GM18499 (cell line): ENCODE data around the gene SLC39A5.

ENCODE experiments used
- ATAC-seq: cut with Tn5 transposase; IDR thresholded peaks from one replicate; pipeline ENCODE4 v1.9.1; 2021; ENCODE audit warnings: moderate number of reproducible peaks; ENCODE audit not compliant: insufficient read depth, unreplicated experiment

Gene SLC39A5

DNA sequence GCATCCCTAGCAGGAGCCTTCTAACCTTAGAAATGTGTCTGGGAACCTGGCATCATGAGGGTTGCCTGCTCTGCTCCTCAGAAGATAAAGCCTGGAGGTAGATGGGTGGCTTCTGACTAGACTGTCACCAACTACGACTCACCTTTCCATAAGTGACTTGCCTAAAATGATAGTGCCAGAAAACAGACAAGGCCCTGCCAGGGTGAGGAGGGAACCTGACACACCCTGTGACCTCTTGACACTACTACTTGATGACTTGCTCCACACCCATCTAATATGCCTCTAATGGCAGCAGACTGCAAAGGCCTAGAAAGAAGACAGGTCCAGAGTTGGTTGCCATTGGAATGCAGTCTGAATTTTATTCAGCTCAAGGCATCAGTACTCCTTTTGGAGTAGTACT is 17.5 kb upstream of the SLC39A5 start:
- no peak for ATAC-seq

DNA sequence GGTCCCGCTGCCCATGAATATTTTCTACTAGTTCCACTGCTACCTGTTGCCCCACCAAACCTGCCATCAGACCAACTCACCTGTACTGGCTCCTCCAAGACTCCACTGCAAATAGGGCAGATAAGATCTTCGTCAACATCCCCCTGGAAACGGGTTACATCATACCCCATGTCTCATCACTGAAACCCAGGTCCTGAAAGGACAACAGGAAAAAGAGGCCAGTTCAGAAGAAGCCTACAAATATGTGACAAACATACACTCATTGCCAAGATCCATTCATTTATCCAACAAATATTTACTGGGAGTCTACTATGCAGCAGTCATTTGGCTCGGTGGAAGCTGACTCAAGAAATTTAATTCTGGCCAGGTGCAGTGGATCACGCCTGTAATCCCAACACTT is 16.0 kb upstream of the SLC39A5 start:
- no peak for ATAC-seq

DNA sequence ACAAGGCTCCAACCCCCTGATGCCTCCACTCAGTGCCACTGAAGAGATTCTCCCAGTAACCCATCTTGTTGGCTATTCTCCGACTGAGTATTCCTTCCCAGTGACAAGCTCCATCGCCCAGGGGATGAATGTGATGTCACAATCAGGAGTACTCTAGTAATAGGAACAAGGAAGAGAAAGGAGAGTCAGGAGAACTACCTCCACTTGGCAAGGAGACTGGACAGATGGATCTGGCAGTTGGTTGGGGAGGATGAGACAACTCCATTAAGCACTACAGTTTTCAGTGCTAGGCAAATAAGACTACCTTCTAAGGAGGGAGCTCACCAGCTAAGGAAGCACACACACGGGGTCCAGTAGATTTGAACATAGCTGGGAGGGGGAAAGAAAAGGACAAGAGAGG is 13.4 kb upstream of the SLC39A5 start:
- ATAC-seq: no peak

DNA sequence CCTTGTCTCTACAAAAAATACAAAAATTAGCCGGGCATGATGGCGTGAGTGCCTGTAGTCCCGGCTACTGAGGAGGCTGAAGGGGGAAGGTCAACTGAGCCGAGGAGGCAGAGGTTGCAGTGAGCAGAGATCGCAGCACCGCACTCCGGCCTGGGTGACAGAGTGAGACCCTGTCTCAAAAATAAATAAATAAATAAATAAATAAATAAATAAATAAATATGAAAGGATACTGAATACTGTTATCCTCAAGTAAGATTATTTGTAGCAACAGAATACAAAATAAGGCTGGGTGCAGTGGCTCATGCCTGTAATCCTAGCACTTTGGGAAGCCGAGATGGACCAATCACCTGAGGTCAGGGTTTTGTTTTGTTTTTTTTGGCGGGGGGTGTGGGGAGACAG is 10.0 kb upstream of the SLC39A5 start:
- no peak for ATAC-seq

DNA sequence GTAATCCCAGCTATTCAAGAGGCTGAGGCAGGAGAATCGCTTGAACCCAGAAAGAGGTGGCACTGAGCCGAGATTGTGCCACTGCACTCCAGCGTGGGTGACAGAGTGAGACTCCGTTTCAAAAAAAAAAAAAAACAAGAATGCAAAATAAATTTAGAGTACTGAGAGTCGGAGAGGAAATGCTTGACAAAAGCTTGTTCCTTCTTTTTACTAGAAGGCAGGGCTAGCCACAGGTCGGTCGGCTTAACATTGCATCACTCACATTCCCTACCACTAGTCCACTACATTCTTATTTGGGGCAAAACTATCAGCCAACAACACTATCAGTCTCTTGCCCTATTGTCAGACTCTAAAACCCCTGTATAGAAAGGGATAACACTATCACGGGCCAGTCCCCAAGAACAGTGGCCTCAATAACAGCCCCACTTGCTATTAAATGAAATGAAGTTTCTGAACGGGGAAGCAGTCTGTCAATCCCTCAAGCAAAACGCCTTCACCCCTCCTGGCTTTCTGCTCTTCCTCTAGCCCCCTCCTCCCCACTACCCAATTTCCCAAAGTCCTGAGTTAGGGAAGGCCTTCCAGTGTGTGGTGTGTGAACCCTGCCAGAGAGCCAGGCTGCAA is 9.1 kb upstream of the SLC39A5 start:
- no peak for ATAC-seq

DNA sequence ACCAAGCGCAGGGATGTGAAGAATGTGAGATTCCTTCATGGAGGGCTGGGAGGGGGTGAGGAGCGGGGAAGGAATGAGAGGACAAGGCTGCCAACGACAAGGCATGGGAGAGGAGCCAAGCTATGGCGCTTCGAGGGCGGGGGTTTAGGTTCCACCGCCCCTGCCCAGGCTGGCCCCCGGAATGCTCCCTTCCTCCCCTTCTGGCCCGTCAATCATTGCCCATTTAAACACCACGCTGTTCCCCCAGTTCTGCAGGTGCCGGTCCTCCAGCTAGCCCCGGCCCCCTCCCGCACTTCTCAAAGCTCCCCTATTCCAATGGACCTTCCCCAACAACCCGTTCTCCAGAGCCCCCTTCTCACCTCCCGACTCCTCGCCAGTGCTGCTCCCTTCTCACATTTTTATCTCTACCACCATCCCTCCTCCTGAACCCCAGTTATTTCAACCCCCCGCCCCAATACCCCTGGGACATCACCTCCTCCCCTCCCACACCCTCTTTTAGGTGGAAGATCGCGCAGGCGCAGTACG is 8.6 kb upstream of the SLC39A5 start:
- no peak for ATAC-seq

DNA sequence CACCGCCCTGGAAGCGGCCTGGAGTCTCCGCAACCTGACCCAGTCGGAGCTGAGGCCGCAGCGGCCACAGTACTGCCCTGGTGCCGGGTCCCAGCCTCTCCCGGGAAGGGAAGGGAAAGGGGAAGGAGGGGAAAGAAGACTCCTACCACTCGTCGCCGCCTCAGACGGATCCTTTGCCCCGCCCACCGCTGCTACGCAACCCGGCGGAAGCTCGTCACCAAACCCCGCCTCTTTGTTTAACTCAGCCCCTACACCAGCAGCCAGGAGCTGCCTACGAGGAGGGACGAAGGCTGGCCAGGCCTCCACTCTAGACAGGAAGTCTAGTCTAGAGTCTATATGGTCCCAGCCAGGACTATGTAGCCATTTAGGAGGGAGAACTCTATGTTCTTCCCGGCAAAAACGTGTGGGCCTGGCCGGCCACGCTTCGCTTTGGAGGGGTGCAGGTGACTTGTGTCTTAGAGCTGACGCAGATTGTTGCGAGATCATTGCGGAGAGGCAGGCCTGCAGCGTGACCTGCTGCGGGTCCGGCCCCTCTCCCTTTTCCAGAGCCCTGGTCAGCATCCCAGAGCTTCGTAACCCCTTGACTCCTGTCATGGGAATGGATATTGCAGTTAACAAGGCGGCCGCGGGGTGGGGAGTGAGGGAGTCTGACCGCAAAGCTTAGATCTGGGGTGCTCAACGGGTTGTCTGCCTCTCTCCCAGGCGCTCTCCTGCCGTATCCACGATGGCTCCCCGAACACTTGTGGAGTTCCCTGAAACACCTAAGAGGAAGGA is 7.9 kb upstream of the SLC39A5 start, which contains the start of gene RNF41:
TSS of gene RNF41 (minus strand) at position 166 of the 774 bp plus-strand sequence. CDS start 7,875 bp downstream, outside the sequence.
- peak; percentile 77 for ATAC-seq

DNA sequence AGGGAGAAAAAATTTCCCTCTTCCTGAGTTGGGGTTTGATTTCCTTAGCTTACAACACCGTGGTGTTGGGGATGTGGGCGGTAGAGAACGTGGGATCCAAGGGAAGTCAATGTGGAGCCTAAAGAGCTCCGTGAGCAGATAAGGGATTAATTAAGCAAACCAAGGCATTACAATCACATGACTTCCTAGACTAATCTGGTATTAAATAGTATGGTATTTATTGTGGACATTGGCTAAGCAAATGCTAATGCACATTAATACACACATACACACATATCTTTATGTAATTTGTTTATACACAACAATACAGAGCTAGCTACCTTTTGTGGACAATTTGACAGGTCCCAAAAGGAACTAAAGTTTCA is 7.3 kb upstream of the SLC39A5 start:
- ATAC-seq: no peak

DNA sequence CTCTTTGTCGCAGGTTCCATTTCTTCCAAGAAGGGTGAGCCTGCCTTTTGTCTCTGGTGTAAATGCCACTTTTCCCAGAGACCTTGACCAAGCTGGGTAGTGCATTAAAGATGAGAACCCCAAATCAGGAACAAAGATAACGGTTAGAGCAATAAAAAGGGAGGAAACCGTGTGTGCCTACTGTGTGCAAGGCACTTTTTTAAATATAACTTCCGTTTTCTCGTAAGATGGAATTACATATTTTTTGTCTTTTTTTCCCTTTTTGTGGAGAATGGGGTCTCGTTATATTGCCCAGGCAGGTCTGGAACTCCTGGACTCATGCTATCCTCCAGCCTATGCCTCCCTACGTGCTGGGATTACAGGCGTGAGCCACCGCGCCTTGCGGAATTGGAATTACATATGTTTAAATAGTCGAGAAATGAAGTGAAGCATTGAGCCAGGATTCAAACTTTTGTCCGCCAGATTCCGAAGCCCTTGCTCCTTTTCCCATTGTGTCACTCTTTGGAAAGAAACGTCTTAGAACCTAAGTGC is 6.2 kb upstream of the SLC39A5 start:
- no peak for ATAC-seq

DNA sequence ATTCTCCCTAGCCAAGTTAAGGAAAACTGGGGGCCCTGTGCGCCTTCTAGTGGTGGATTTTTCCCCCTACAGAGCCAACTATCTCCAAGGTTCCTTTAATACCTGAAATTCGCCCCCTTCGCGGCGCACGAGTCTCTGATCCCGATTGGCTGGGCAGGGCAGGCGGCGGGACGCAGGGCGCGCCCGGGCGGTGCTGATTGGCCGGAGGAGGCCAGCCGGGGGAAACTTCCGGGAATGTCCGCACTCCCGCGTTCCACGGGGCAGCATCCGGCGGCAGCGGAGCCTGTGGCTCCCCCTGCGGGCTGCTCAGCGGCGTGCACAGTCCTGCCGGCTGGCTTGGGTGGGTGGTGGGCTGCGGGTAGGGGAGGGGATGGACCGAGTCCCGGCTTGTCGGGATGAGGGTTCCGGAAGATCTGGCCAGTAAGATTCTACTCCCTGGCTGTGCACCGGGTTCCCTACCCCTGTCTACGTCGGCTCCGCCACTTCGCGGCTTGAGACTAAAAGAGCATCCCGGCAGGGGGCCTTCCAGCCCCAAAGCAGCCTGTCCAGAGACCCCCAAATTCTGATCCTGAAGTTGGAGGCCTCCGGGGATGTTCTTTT is 5.6 kb upstream of the SLC39A5 start, which contains the start of gene NABP2:
TSS of gene NABP2 (plus strand) at position 241 of the 600 bp plus-strand sequence. CDS start 515 bp downstream, outside the sequence.
- ATAC-seq: peak; percentile 40

DNA sequence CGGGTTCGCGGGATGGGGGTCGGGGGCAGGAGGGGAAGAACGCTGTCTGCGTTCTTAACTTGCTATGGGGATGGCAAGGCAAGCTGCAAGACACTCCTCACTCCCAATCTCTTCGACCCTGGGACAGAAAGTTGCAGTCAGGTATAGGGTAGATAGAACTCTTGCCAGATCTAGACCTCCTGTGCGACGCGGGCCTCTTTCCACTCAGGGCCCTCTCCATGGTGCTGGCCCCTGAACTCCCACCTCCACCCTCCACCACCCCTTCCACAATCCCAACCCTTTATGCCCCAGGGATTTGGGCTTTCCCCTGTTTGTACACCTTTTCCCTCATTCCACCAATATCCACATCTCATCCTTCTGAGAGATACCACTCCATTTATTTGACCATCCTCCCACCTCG is 4.9 kb upstream of the SLC39A5 start:
- no peak for ATAC-seq

DNA sequence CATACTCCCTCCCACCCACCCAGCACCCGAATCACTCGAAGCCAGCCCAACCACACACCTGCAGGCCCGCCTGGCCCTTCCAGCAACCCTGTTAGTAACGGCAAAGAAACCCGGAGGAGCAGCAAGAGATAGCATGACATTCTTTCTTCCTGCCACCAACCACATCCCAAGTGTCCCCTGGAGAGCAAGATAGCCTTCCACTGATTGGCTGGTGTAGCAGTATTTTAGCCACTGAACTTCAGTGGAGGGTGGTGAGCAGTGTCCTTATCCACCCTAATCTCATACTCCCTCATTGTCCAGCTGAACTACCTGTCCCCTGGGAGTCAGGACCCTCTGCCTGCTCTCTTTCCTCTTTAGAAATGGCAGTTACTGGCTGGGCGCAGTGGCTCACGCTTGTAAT is 769 bp upstream of the SLC39A5 start:
- no peak for ATAC-seq

DNA sequence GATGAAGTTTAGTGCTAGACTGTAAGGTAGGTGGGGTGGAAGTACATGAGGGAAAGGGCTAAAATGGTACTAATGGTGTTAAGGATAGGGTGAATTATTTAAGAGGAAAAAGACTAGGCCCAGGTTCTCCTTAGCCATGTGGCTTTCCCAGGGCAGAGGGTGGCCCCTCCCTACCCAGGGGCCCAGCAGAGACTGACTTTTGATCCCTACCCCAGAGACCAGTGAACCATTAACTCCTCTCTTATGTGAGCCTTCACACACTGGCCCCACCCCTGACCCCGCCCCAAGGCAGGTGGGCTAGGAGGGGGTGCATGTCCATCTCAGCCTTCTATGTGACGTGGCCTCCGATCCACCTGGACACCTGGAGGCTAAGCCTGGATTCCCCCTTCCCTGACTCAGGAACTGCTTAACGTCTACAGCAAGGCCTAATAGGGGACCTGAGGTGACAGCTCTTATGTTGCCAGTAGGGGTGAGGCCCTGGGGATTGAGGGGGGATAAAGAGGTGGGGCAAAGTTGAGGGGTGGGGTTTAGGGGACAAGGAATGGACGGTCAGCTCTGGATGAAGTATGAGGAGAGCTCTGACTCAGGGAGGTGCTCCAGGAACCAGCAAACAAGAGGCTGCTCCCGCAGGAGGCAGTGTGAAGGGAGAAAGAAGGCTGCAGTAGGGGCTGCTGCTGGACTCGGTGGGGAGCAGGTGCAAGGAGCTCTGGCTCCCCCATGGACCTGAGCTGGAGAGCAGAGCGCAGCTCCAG is 757 bp downstream of the SLC39A5 start:
- no peak for ATAC-seq

DNA sequence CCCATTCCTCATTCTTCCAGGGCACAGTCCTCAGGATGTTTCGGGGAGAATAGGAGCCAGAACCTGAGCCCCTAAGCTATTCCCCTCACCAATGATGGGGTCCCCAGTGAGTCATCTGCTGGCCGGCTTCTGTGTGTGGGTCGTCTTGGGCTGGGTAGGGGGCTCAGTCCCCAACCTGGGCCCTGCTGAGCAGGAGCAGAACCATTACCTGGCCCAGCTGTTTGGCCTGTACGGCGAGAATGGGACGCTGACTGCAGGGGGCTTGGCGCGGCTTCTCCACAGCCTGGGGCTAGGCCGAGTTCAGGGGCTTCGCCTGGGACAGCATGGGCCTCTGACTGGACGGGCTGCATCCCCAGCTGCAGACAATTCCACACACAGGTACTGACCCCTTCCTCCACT is 1.3 kb downstream of the SLC39A5 start:
- ATAC-seq: no peak

DNA sequence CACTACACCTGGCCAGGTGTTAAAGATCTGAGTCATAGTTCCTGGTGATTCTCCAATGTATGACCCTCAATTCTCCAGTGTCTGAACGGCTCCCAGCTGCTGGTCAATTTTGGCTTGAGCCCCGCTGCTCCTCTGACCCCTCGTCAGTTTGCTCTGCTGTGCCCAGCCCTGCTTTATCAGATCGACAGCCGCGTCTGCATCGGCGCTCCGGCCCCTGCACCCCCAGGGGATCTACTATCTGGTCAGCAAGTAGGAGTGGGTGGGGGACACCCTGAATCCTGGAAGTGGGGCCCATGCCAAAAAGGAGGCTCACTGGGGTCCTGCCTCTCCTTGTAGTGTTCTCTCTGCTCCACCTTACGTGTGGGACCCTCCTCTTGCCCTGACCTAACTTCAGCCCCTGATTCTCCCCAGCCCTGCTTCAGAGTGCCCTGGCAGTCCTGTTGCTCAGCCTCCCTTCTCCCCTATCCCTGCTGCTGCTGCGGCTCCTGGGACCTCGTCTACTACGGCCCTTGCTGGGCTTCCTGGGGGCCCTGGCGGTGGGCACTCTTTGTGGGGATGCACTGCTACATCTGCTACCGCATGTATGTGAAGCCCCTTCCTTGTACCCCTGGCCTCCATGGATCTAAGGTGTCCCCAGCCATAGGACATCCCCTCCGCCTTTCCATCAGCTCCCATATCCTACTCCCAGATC is 5.0 kb downstream of the SLC39A5 start:
- ATAC-seq: no peak

DNA sequence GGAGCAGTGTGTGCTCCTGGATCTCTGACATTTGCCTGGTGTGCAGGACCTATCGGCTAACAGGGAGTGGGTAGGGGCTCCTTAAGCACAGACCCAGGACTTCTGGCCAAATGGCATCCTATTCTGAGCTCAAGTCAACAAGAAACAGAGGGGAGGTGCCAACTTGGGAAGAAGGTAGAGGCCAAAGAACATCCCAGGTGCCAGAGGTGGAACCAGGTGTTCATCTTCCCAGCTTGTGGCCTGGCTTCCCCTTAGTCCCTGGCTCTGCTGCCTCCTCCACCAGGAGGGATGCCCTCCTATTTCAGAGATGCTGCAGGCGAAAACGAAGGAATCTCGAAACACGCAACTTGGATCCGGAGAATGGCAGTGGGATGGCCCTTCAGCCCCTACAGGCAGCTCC is 6.2 kb downstream of the SLC39A5 start:
- ATAC-seq: no peak

DNA sequence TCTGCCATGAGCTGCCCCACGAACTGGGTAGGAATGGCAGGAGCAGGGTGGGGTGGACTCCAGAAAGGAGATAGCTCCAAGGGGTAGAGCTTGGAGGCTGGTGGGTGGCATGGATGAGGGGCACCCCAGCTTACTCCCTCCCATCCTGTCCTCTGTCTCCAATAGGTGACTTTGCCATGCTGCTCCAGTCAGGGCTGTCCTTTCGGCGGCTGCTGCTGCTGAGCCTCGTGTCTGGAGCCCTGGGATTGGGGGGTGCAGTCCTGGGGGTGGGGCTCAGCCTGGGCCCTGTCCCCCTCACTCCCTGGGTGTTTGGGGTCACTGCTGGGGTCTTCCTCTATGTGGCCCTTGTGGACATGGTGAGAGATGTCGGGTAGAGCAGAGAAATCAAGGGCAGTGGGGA is 7.1 kb downstream of the SLC39A5 start:
- ATAC-seq: no peak

DNA sequence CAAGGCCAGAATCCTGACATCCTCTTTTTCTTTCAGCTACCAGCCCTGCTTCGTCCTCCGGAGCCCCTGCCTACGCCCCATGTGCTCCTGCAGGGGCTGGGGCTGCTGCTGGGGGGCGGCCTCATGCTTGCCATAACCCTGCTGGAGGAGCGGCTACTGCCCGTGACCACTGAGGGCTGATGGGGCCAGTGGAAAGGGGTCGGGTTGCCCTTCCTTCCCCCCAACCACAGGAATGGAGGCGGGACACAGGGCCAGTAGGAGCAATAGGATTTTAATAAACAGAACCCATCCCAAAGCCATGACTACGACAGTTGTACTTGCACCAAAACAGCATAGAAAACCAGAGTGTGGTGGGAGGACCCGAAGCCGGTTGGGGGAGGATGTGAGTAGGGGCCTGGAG is 7.7 kb downstream of the SLC39A5 start:
- no peak for ATAC-seq

DNA sequence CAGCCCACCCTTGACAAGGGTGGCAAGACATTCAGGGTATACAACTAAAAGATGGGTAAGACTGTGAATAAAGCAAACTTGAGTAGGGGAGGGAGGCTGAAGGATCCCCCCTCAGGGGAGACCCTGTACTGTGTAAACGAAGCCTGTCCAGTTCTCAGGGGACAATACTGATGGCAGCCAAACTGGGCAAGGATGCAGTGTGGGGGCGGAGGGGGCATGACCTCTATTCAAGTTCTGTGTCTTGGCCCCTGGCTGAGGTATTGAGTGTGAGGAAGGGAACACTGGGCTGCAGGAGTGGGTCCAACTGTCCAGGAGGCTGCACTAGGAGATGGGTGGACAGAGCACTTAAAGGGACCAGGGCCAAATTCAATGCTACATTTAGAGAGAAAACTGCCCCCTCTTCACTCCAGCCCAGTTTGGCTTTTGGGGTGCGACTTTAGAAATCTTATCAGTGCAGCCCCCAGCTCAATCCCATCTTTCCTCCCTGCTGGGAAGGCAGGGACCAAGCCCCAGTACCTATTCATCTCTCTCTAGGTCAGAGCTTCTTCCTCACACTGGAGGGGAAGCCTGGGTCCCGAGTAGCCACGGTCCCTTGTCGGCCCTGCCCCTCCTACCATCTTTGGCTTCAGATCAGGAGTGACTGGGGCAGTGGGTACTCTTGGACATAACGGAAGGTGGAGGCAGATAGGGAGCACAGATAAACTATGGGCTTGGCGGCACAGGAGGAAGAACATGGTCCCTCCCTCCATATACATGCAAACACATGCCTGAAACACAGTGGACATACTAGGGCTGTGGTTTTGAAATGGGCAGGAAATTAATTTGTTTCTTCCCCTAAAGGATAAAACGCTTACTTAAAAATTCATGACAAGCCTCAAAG is 11.8 kb downstream of the SLC39A5 start:
- ATAC-seq: no peak
